Measurements from ENCODE around the gene ZNF526. TPM values are rescaled to one million over a fixed set of nuclear protein-coding genes. Genes with fewer than 3 reads are reported as not detected.

The ZNF526 gene
- 20.1 and 20.4 TPM in 2 replicates for total RNA-seq

- intact Hi-C loops (cut with micrococcal nuclease), result loop anchor here (1.0 kb wide), 7 partner anchors 22 to 144 kb away; partner anchors contain the start of genes ERF, GSK3A, MEGF8 and POU2F2
Observed at GRCh38 chr19:42219812-42220750, at the start of gene ZNF526. Gene ZNF526 (plus strand): TSS chr19:42220312. CDS start chr19:42224404, 4,092 bp downstream.

- intact Hi-C loops (cut with micrococcal nuclease), result no loop called here
Observed at GRCh38 chr19:42170715-42171114, 49.4 kb upstream of the ZNF526 start.

GRCh38 chr19:42172261-42172660 lies 47.9 kb upstream of the ZNF526 start:
- intact Hi-C loops (cut with micrococcal nuclease), result no loop called here

- intact Hi-C loops (cut with micrococcal nuclease), result no loop called here
Observed at GRCh38 chr19:42173695-42174094, 46.4 kb upstream of the ZNF526 start.

GRCh38 chr19:42174188-42174587 lies 45.9 kb upstream of the ZNF526 start:
- intact Hi-C loops (cut with micrococcal nuclease), result no loop called here

- intact Hi-C loops (cut with micrococcal nuclease), result no loop called here
Observed at GRCh38 chr19:42174958-42175734, 45.0 kb upstream of the ZNF526 start.

GRCh38 chr19:42175952-42176648 lies 44.0 kb upstream of the ZNF526 start:
- intact Hi-C loops (cut with micrococcal nuclease), result loop anchor here (1.0 to 2.0 kb wide), 2 partner anchors 41 to 43 kb away; partner anchors contain the start of gene DEDD2

GRCh38 chr19:42176649-42176989 lies 43.5 kb upstream of the ZNF526 start:
- intact Hi-C loops (cut with micrococcal nuclease), result loop anchor here (1.0 to 2.0 kb wide), 2 partner anchors 40 to 43 kb away; partner anchors contain the start of gene DEDD2

GRCh38 chr19:42176990-42177685 lies 43.0 kb upstream of the ZNF526 start:
- intact Hi-C loops (cut with micrococcal nuclease), result loop anchor here (1.0 to 2.0 kb wide), 4 partner anchors 8 to 44 kb away; partner anchors contain the start of gene DEDD2

- intact Hi-C loops (cut with micrococcal nuclease), result loop anchor here (1.0 to 2.0 kb wide), 3 partner anchors 8 to 39 kb away; partner anchors contain the start of gene DEDD2
Observed at GRCh38 chr19:42177686-42178019, 42.5 kb upstream of the ZNF526 start.

- intact Hi-C loops (cut with micrococcal nuclease), result no loop called here
Observed at GRCh38 chr19:42178791-42179674, 41.1 kb upstream of the ZNF526 start.

GRCh38 chr19:42184401-42184861 lies 35.7 kb upstream of the ZNF526 start:
- intact Hi-C loops (cut with micrococcal nuclease), result loop anchor here (1.0 kb wide), 2 partner anchors 51 to 76 kb away; no protein-coding TSS in a partner anchor

GRCh38 chr19:42185277-42185676 lies 34.8 kb upstream of the ZNF526 start:
- intact Hi-C loops (cut with micrococcal nuclease), result loop anchor here (1.0 kb wide), 2 partner anchors 8 to 14 kb away; no protein-coding TSS in a partner anchor

GRCh38 chr19:42188665-42189064 lies 31.4 kb upstream of the ZNF526 start:
- intact Hi-C loops (cut with micrococcal nuclease), result no loop called here

- intact Hi-C loops (cut with micrococcal nuclease), result no loop called here
Observed at GRCh38 chr19:42189133-42189532, 31.0 kb upstream of the ZNF526 start.

- intact Hi-C loops (cut with micrococcal nuclease), result no loop called here
Observed at GRCh38 chr19:42191330-42191729, 28.8 kb upstream of the ZNF526 start.

GRCh38 chr19:42191855-42192254 lies 28.3 kb upstream of the ZNF526 start:
- intact Hi-C loops (cut with micrococcal nuclease), result no loop called here

- intact Hi-C loops (cut with micrococcal nuclease), result no loop called here
Observed at GRCh38 chr19:42193294-42193693, 26.8 kb upstream of the ZNF526 start.

- intact Hi-C loops (cut with micrococcal nuclease), result no loop called here
Observed at GRCh38 chr19:42193706-42194105, 26.4 kb upstream of the ZNF526 start.

All from T-helper 1 cell treated with Interleukin-12 subunit alpha and Interleukin-12 subunit beta and Interleukin-4 antibody, amounts not matched to agents 30 ng/mL and 1 ng/mL, for 36 hours (primary cell).